22Rv1 (cell line): ENCODE results near the gene ABCD2.
"Not testable (repeated sequence)": the region's sequence is repeated elsewhere in the genome, so short reads cannot be mapped to it uniquely, and the experiment has no call there.

Source experiments
- H3K27ac ChIP-seq: fragments of 450-650 bp; 2 replicates; pipeline ENCODE4 v1.5.1; 2017
- ZFX ChIP-seq: fragments of 450-650 bp; IDR thresholded peaks from 2 replicates; pipeline ENCODE4 v1.6.1; 2017; ENCODE audit warnings: antibody characterized with exemption, borderline replicate concordance
- TF ChIP-seq, protein P1 (sequence below): fragments of 450-650 bp; IDR thresholded peaks from 2 replicates; pipeline ENCODE4 v1.5.1; 2017; ENCODE audit warnings: mild to moderate bottlenecking

ABCD2 gene

DNA sequence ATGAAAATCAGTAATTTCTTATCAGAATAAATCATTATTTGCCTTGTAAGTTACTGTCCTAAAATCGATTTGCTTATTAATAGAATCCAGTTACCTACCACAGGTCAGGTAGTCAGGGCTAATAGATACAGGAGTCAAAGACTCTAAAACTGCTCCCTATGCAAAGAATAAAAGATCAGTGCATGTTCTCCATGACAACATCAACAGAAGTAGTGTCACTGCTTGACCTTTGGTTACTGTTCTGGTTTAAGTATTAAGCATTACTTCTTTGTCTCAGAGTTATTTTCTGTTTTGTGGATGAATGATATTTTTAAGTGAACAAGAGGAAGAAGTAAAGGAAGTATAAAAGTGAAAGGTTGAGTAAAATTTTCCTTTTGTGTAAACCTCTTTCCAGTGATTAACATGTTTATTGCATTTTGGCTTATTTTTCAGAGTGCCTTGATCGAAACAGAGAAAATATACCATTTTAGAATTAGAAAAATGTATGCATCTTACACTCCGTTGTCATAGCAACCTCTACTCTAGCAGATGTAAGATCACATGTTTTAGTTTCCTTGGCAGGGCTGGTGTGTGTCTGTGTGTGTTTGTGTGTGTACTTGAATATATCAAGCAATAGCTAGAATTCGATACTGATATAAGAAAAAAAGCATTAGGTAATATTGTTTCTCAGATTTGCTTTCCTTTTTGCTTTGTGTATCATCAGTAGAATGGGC is 44.7 kb downstream of the ABCD2 start:
- TF ChIP-seq ZFX = no peak
- TF ChIP-seq, protein P1, sequence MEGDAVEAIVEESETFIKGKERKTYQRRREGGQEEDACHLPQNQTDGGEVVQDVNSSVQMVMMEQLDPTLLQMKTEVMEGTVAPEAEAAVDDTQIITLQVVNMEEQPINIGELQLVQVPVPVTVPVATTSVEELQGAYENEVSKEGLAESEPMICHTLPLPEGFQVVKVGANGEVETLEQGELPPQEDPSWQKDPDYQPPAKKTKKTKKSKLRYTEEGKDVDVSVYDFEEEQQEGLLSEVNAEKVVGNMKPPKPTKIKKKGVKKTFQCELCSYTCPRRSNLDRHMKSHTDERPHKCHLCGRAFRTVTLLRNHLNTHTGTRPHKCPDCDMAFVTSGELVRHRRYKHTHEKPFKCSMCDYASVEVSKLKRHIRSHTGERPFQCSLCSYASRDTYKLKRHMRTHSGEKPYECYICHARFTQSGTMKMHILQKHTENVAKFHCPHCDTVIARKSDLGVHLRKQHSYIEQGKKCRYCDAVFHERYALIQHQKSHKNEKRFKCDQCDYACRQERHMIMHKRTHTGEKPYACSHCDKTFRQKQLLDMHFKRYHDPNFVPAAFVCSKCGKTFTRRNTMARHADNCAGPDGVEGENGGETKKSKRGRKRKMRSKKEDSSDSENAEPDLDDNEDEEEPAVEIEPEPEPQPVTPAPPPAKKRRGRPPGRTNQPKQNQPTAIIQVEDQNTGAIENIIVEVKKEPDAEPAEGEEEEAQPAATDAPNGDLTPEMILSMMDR = no peak
- H3K27ac ChIP-seq = no peak overlapping the region

- H3K27ac ChIP-seq = no peak overlapping the region
- TF ChIP-seq, protein P1 = no peak
- no peak for TF ChIP-seq ZFX
Observed at GRCh38 chr12:39574378-39574777, 45.2 kb downstream of the ABCD2 start.

DNA sequence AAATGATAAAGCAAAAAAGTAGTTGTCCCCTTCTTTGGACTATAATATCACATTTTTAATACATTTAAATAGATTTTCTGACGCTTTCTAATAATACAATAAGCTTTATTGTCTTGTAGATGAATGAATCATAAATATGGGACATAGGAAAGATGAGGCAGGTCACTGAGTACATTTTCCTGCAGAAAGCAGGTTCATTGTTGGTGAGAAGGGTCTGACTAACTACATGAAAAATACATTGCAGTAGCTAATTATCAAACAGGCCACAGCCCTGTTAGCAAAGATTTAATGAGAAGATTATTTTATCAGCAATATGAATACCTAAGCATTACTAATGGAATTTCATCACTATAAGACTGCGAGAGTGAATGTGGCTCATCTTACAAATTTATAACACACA is 45.6 kb downstream of the ABCD2 start:
- no peak overlapping the region for H3K27ac ChIP-seq
- TF ChIP-seq, protein P1 = no peak
- TF ChIP-seq ZFX = no peak

DNA sequence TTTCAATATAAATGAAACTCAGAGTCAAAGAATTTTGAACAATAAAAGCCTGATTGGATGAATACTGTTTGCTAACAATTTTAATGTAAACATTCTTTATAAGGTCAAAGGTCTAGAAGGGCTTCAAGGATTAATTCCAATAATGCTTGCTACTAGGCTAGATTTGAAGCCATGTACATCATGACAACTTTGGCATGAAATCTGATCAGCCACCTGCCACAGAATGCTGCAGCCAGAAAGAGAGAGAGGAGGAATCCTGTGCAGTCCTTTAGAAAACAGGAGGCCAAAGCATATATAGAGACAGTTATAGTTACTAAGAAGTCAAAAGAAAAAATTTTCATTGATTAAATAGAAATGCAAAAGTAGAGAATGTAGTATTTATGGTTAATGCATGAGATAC is 47.1 kb downstream of the ABCD2 start:
- TF ChIP-seq, protein P1 = no peak
- TF ChIP-seq ZFX = no peak
- H3K27ac ChIP-seq = no peak overlapping the region

GRCh38 chr12:39571351-39571750 is 48.3 kb downstream of the ABCD2 start:
- TF ChIP-seq ZFX = no peak
- TF ChIP-seq, protein P1 = no peak
- no peak overlapping the region for H3K27ac ChIP-seq

- TF ChIP-seq ZFX = no peak
- H3K27ac ChIP-seq = no peak overlapping the region
Observed at GRCh38 chr12:39553476-39553875, 66.1 kb downstream of the ABCD2 start.

DNA sequence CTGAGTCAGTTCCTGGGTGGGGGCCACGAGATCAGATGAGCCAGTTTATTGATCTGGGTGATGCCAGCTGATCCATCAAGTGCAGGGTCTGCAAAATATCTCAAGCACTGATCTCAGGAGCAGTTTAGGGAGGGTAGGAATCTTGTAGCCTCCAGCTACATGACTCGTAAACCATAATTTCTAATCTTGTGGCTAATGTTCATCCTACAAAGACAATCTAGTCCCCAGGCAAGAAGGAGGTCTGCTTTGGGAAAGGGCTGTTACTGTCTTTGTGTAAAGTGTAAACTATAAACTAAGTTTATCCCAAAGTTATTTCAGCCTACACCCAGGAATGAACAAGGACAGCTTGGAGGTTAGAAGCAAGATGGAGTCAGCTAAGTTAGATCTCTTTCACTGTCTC is 75.4 kb downstream of the ABCD2 start:
- not testable (repeated sequence) for H3K27ac ChIP-seq

DNA sequence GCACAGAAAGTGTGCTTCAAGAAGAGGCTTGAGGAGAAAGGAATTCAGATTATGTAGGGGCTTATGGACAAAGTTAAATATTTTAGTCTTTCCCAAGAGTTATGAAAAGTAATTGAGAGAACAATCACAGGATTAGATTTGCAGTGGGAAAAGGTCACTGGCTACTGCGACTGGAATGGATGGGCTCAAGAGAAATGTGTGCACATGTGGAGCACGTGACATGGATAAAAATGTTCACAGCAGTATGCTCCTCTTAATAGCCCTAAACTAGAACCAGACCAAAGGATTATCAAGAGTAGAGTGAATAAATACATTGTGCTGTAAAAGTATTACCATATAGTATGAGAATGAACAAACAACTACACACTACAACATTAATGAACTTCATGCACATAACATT is 78.1 kb downstream of the ABCD2 start:
- no peak overlapping the region for H3K27ac ChIP-seq
- no peak for TF ChIP-seq ZFX
- TF ChIP-seq, protein P1 = no peak
